NK-92 treated with Interleukin-12 subunit alpha and Interleukin-12 subunit beta, amount 100 ng/mL, for 24 hours (cell line): ENCODE measurements around the gene BET1.

ENCODE experiments used
- DNase-seq: peaks from one replicate; lab custom pipeline; 2025; lab: John Stamatoyannopoulos, UW

The BET1 gene

GRCh38 chr7:94011714-94012353, 7.7 kb upstream of the BET1 start:
- DNase-seq, result no peak

GRCh38 chr7:94008537-94008936, 4.4 kb upstream of the BET1 start:
- DNase-seq, result no peak

GRCh38 chr7:94005753-94006152, 1.6 kb upstream of the BET1 start:
- DNase-seq, result no peak

GRCh38 chr7:94003446-94004023, 620 bp downstream of the BET1 start:
- no peak for DNase-seq

GRCh38 chr7:94001396-94001795, 2.8 kb downstream of the BET1 start:
- DNase-seq, result no peak

- no peak for DNase-seq
Observed at GRCh38 chr7:93997868-93998267, 6.3 kb downstream of the BET1 start.

- DNase-seq, result no peak
Observed at GRCh38 chr7:93992421-93993110, 11.6 kb downstream of the BET1 start.

GRCh38 chr7:93987297-93987696, 16.9 kb downstream of the BET1 start:
- no peak for DNase-seq

GRCh38 chr7:93985101-93985500, 19.1 kb downstream of the BET1 start:
- no peak for DNase-seq

GRCh38 chr7:93984024-93984423, 20.1 kb downstream of the BET1 start:
- DNase-seq, result no peak

- no peak for DNase-seq
Observed at GRCh38 chr7:93981480-93981874, 22.7 kb downstream of the BET1 start.

- no peak for DNase-seq
Observed at GRCh38 chr7:93980744-93981479, 23.2 kb downstream of the BET1 start.

- no peak for DNase-seq
Observed at GRCh38 chr7:93977211-93977950, 26.8 kb downstream of the BET1 start.

GRCh38 chr7:93973134-93973533, 31.0 kb downstream of the BET1 start:
- DNase-seq, result no peak

GRCh38 chr7:93972029-93972725, 32.0 kb downstream of the BET1 start:
- no peak for DNase-seq

GRCh38 chr7:93968911-93969620, 35.1 kb downstream of the BET1 start:
- DNase-seq, result no peak

- DNase-seq, result no peak
Observed at GRCh38 chr7:93964813-93965212, 39.3 kb downstream of the BET1 start.

- DNase-seq, result no peak
Observed at GRCh38 chr7:93964262-93964661, 39.9 kb downstream of the BET1 start.

- DNase-seq, result no peak
Observed at GRCh38 chr7:93960986-93961385, 43.2 kb downstream of the BET1 start.

- DNase-seq, result no peak
Observed at GRCh38 chr7:93958651-93959050, 45.5 kb downstream of the BET1 start.

- no peak for DNase-seq
Observed at GRCh38 chr7:93958216-93958615, 45.9 kb downstream of the BET1 start.
